HepG2 (cell line): ENCODE data around the gene SLC35F6. TPM values are rescaled to one million over a fixed set of nuclear protein-coding genes. Genes with fewer than 3 reads are reported as not detected.

ENCODE experiments used
- ATAC-seq: fragments of 200-7000 bp; cut with Tn5 transposase; 3 replicates; pipeline ENCODE4 v1.9.1; 2020; ENCODE audit warnings: mild to moderate bottlenecking, moderate library complexity
- BruUV-seq: library from RNA; stranded (reverse); fragments of 400-500 nt; replicated peaks from 2 replicates; lab custom pipeline; 2021; lab: Mats Ljungman, UMichigan
- CTCF ChIA-PET: fragments of 300-600 bp; formaldehyde crosslinking; extraction: SDS; loops from one replicate; lab custom pipeline; 2021; ENCODE audit warnings: low total read pairs, inconsistent platforms, low intra/inter-chr PET ratio; lab: Yijun Ruan, JAX
- POLR2A ChIA-PET: fragments of 350-600 bp; sonication (Branson Sonifier 250); formaldehyde crosslinking; loops from one replicate; lab custom pipeline; 2020; ENCODE audit warnings: antibody characterized with exemption, inconsistent platforms; lab: Yijun Ruan, JAX
- DNase-seq: peaks from one replicate; pipeline ENCODE4 v3.0.0-alpha.2; 2015; ENCODE audit warnings: low spot score
- FAIRE-seq: peaks from 3 replicates; lab custom pipeline; 2011; peaks lifted over from hg19 to GRCh38; lab: Jason Lieb, UNC
- H2AFZ ChIP-seq: one replicate; pipeline ENCODE4 v1.6.1; 2011; ENCODE audit warnings: low read length, inconsistent platforms
- H3K27ac ChIP-seq: fragments of 300-600 bp; 3 replicates; pipeline ENCODE4 v1.8.0; 2011; ENCODE audit warnings: mixed run types, mild to moderate bottlenecking, mixed read lengths, low read length, inconsistent platforms; ENCODE audit not compliant: insufficient read depth; ENCODE audit errors: extremely low read length
- H3K27me3 ChIP-seq, 2 experiments: fragments of 200-600 bp in 1 of 2; 2 replicates in 1 of 2; 3 replicates in 1 of 2; pipeline versions ENCODE4 v1.6.0 to v1.8.0; 2011; ENCODE audit warnings: low read length in 2 of 2, mild to moderate bottlenecking in 2 of 2, moderate library complexity in 2 of 2, inconsistent platforms in 1 of 2; ENCODE audit not compliant: insufficient read depth in 2 of 2, control insufficient read depth in 1 of 2
- H3K36me3 ChIP-seq, 2 experiments: fragments of 200-600 bp in 1 of 2; replicated peaks in 1 of 2; 2 replicates in 1 of 2; 3 replicates in 1 of 2; pipeline versions ENCODE4 v1.5.1 to v1.8.0; 2011; ENCODE audit warnings: low read length in 2 of 2, inconsistent platforms in 1 of 2; ENCODE audit not compliant: insufficient read depth in 2 of 2, control insufficient read depth in 1 of 2
- H3K4me1 ChIP-seq: 2 replicates; pipeline ENCODE4 v1.5.1; 2012; ENCODE audit warnings: low read length, inconsistent platforms; ENCODE audit not compliant: insufficient read depth
- H3K4me2 ChIP-seq: 2 replicates; pipeline ENCODE4 v1.6.0; 2011; ENCODE audit warnings: low read depth, low read length, inconsistent platforms
- H3K4me3 ChIP-seq, 3 experiments: fragments of 200-600 bp in 1 of 3; sonication (generic), shearing (Covaris generic) in 1 of 3; replicated peaks in 1 of 3; 2 replicates each; pipeline ENCODE4 v1.5.1; 2011 to 2016; ENCODE audit warnings: low read length in 3 of 3, inconsistent platforms in 2 of 3, low read depth in 2 of 3, mild to moderate bottlenecking in 2 of 3, control low read depth in 1 of 3, mixed read lengths in 1 of 3; ENCODE audit not compliant: insufficient read depth in 1 of 3
- H3K79me2 ChIP-seq: one replicate; pipeline ENCODE4 v1.6.1; 2011; ENCODE audit warnings: low read length, inconsistent platforms; ENCODE audit not compliant: insufficient read depth
- H3K9ac ChIP-seq: 2 replicates; pipeline ENCODE4 v1.6.0; 2011; ENCODE audit warnings: mild to moderate bottlenecking, low read depth, low read length, inconsistent platforms; ENCODE audit not compliant: insufficient read depth
- H3K9me3 ChIP-seq: 2 replicates; pipeline ENCODE4 v1.5.1; 2012; ENCODE audit warnings: mild to moderate bottlenecking, low read length
- H4K20me1 ChIP-seq: 2 replicates; pipeline ENCODE4 v1.6.0; 2011; ENCODE audit warnings: inconsistent platforms, mild to moderate bottlenecking, low read length, moderate library complexity; ENCODE audit not compliant: insufficient read depth
- ATF7 ChIP-seq, 2 experiments: fragments of 450-650 bp in 1 of 2; sonication (generic) in 1 of 2; formaldehyde crosslinking in 1 of 2; IDR thresholded peaks; 2 replicates each; pipeline versions ENCODE4 v1.4.0 to v1.6.1; 2016 to 2020; ENCODE audit warnings: antibody characterized with exemption in 1 of 2, mild to moderate bottlenecking in 1 of 2, missing genetic modification reagents in 1 of 2
- CREB1 ChIP-seq, 2 experiments: fragments of 450-650 bp in 1 of 2; IDR thresholded peaks; 2 replicates each; pipeline ENCODE4 v1.6.1; 2016 to 2017; ENCODE audit warnings: control low read depth in 1 of 2, mild to moderate bottlenecking in 1 of 2, missing compliant biosample characterization in 1 of 2, missing genetic modification characterization in 1 of 2
- GFI1 ChIP-seq: sonication (generic); formaldehyde crosslinking; IDR thresholded peaks from 2 replicates; pipeline ENCODE4 v1.5.0; 2020; ENCODE audit warnings: missing genetic modification reagents, mild to moderate bottlenecking, borderline replicate concordance
- LBX2 ChIP-seq: sonication (generic); formaldehyde crosslinking; IDR thresholded peaks from 2 replicates; pipeline ENCODE4 v1.5.0; 2020; ENCODE audit warnings: missing genetic modification reagents, mild to moderate bottlenecking, borderline replicate concordance
- LCORL ChIP-seq, 2 experiments: fragments of 450-650 bp in 1 of 2; sonication (generic) in 1 of 2; formaldehyde crosslinking in 1 of 2; IDR thresholded peaks; 2 replicates each; pipeline versions ENCODE4 v1.5.0 to v1.6.1; 2017 to 2020; ENCODE audit warnings: antibody characterized with exemption in 1 of 2, missing genetic modification reagents in 1 of 2
- MTA3 ChIP-seq: sonication (generic); formaldehyde crosslinking; IDR thresholded peaks from 2 replicates; pipeline ENCODE4 v1.4.0; 2020; ENCODE audit warnings: missing genetic modification reagents
- PBX3 ChIP-seq: sonication (generic); formaldehyde crosslinking; IDR thresholded peaks from 2 replicates; pipeline ENCODE4 v1.8.1; 2023; ENCODE audit warnings: missing genetic modification reagents, inconsistent platforms, borderline replicate concordance
- PTBP1 ChIP-seq: fragments of 200-400 bp; formaldehyde crosslinking; IDR thresholded peaks from 2 replicates; pipeline ENCODE4 v1.6.1; 2018; ENCODE audit warnings: low read length, low read depth; ENCODE audit not compliant: poor library complexity, severe bottlenecking
- REPIN1 ChIP-seq: sonication (generic); formaldehyde crosslinking; IDR thresholded peaks from 2 replicates; pipeline ENCODE4 v1.8.0; 2022; ENCODE audit warnings: missing genetic modification reagents, low read depth, mild to moderate bottlenecking, borderline replicate concordance
- TBX3 ChIP-seq: fragments of 450-650 bp; IDR thresholded peaks from 2 replicates; pipeline ENCODE4 v1.6.1; 2017; ENCODE audit warnings: antibody characterized with exemption, mild to moderate bottlenecking, inconsistent platforms, borderline replicate concordance
- YEATS2 ChIP-seq: sonication (generic); formaldehyde crosslinking; IDR thresholded peaks from 2 replicates; pipeline ENCODE4 v1.4.0; 2020; ENCODE audit warnings: missing genetic modification reagents, borderline replicate concordance
- ZBTB8A ChIP-seq: sonication (generic); formaldehyde crosslinking; IDR thresholded peaks from 2 replicates; pipeline ENCODE4 v1.4.0; 2020; ENCODE audit warnings: mild to moderate bottlenecking, low read depth, missing genetic modification reagents, borderline replicate concordance
- ZC3H4 ChIP-seq: sonication (generic); formaldehyde crosslinking; IDR thresholded peaks from 2 replicates; pipeline ENCODE4 v1.4.0; 2020; ENCODE audit warnings: missing genetic modification reagents, borderline replicate concordance
- ZFYVE20 ChIP-seq: sonication (generic); formaldehyde crosslinking; IDR thresholded peaks from 2 replicates; pipeline ENCODE4 v1.8.0; 2023; ENCODE audit warnings: low read depth, mild to moderate bottlenecking, moderate library complexity, missing genetic modification reagents, borderline replicate concordance
- ZNF33B ChIP-seq: sonication (generic); formaldehyde crosslinking; IDR thresholded peaks from 2 replicates; pipeline ENCODE4 v1.5.1; 2020; ENCODE audit warnings: mild to moderate bottlenecking, missing genetic modification reagents
- ZSCAN21 ChIP-seq: sonication (generic); formaldehyde crosslinking; IDR thresholded peaks from 2 replicates; pipeline ENCODE4 v1.8.0; 2022; ENCODE audit warnings: mild to moderate bottlenecking, missing genetic modification reagents, moderate library complexity, borderline replicate concordance
- WGBS: methylation state at CpG from one replicate; pipeline ENCODE4 v1.1.6; 2017; ENCODE audit warnings: low lambda C conversion rate; 5-methylcytosine and 5-hydroxymethylcytosine counted together
- in situ Hi-C: cut with HindIII; loops from 2 replicates; pipeline ENCODE4 v1.10.0; 2017; ENCODE audit warnings: low pct_unique_long_range_greater_than_20kb; ENCODE audit not compliant: extremely low pct_ligation_motif_present
- intact Hi-C: fragments of 100-400 bp; cut with micrococcal nuclease; formaldehyde crosslinking; loops from one replicate; pipeline ENCODE4 v1.10.0; 2022; ENCODE audit not compliant: unreplicated experiment
- polyA plus RNA-seq, 8 experiments: library from polyadenylated mRNA; depleted of rRNA in 3 of 8; stranded (reverse) in 7 of 8; unstranded in 1 of 8; fragments of >200 nt; fragmentation: Illumina TruSeq in 4 of 8; extraction: Trizol in 4 of 8; gene quantifications; 2 replicates each; pipeline versions ENCODE4 v1.2.1 to v1.2.3, GENCODE V29; 2011 to 2016; ENCODE audit warnings: low read depth in 4 of 8, missing spikeins in 1 of 8, mixed read lengths in 1 of 8; ENCODE audit not compliant: insufficient read depth in 1 of 8
- total RNA-seq, 5 experiments: library from RNA; depleted of rRNA; stranded (reverse); fragments of >200 nt; fragmentation: Illumina TruSeq; extraction: Trizol; gene quantifications; 2 replicates each; pipeline ENCODE4 v1.2.3, GENCODE V29; 2016; ENCODE audit warnings: low read depth in 1 of 5

The SLC35F6 gene
- total and polyA plus RNA-seq, 2 of the 13 experiments (the other 11 are each of a cell fraction or from before 2014, with no cell fraction given) = 15.2 to 21.2 TPM

- POLR2A ChIA-PET = no interaction called here
- Histone ChIP-seq H3K9ac (no peak overlapping the region), H4K20me1 (no peaks in the 10 kb centered on the region), H3K9me3 (no peaks in the 10 kb centered on the region), H3K4me1 (no peaks in the 10 kb centered on the region), H3K36me3 (peaks cover 6 to 17% of the 10 kb centered on the region in 2 experiments; a peak in 4 of 5 replicates), H3K4me2 (no peak overlapping the region), H3K27ac (no peak overlapping the region), H3K4me3 (no peak overlapping the region), H3K27me3 (no peaks in the 10 kb centered on the region), H3K79me2 (no peaks in the 10 kb centered on the region), H2AFZ (no peak overlapping the region)
- CTCF ChIA-PET = no interaction called here
- no peak for DNase-seq
- TF ChIP-seq ZSCAN21 (CRISPR knock-in tag) (no peak), YEATS2 (CRISPR knock-in tag) (no peak), ZNF33B (CRISPR knock-in tag) (no peak), ZFYVE20 (no peak), LBX2 (CRISPR knock-in tag) (no peak), ATF7 (IDR thresholded peaks at IDR 0.05) (no peak), ATF7 (CRISPR knock-in tag; IDR thresholded peaks at IDR 0.05) (no peak), LCORL (IDR thresholded peaks at IDR 0.05) (peak; percentile 39; the same call in 1 of the 2 replicates), LCORL (CRISPR knock-in tag; IDR thresholded peaks at IDR 0.05) (no peak)
- in situ Hi-C loops = no loop called here
- no peak for ATAC-seq
- WGBS = 96% methylated on average over 4 of the region's 4 CpGs
- intact Hi-C loops = no loop called here
- FAIRE-seq = no peak
- BruUV-seq = no TSS peak
Measured at GRCh38 chr2:26801328-26801727, 37.2 kb downstream of the SLC35F6 start.

- ChIA-PET POLR2A (no interaction called here), CTCF (no interaction called here)
- Histone ChIP-seq H3K9ac (no peak overlapping the region), H3K79me2 (no peaks in the 10 kb centered on the region), H3K9me3 (no peaks in the 10 kb centered on the region), H3K4me3 (no peak overlapping the region), H3K36me3 (peaks cover 4 to 12% of the 10 kb centered on the region in 2 experiments; a peak in 4 of 5 replicates), H3K4me2 (no peak overlapping the region), H4K20me1 (no peaks in the 10 kb centered on the region), H3K27ac (no peak overlapping the region), H3K4me1 (no peaks in the 10 kb centered on the region), H3K27me3 (no peaks in the 10 kb centered on the region), H2AFZ (no peak overlapping the region)
- TF ChIP-seq CREB1 (IDR thresholded peaks at IDR 0.05) (no peak), CREB1 (CRISPR knock-in tag; IDR thresholded peaks at IDR 0.05) (no peak), PTBP1 (no peak), ZC3H4 (CRISPR knock-in tag) (no peak), GFI1 (CRISPR knock-in tag) (no peak), REPIN1 (CRISPR knock-in tag) (no peak), ZBTB8A (CRISPR knock-in tag) (no peak), MTA3 (CRISPR knock-in tag) (no peak), TBX3 (no peak), PBX3 (CRISPR knock-in tag) (no peak)
- ATAC-seq = no peak; the same call in 1 of the 3 replicates
- DNase-seq = no peak
- BruUV-seq = no TSS peak
- WGBS = 95% methylated on average over 7 of the region's 7 CpGs
- FAIRE-seq = no peak
- intact Hi-C loops = no loop called here
- in situ Hi-C loops = no loop called here
Measured at GRCh38 chr2:26801796-26802195, 37.7 kb downstream of the SLC35F6 start.
